Neural progenitor cell (in vitro differentiated cells): Measurements from ENCODE around the gene GDPD3. TPM values are rescaled to one million over a fixed set of nuclear protein-coding genes. Genes with fewer than 3 reads are reported as not detected.

ENCODE experiments used
- DNase-seq: peaks from one replicate; pipeline ENCODE4 v3.0.0-alpha.2; 2016; ENCODE audit warnings: low spot score
- H2AFZ ChIP-seq: fragments of 200-600 bp; sonication (generic); replicated peaks from 2 replicates; pipeline ENCODE4 v1.6.1; 2016; ENCODE audit warnings: antibody characterized with exemption
- H3F3A ChIP-seq: fragments of 200-600 bp; sonication (generic); 2 replicates; pipeline ENCODE4 v1.6.1; 2016; ENCODE audit warnings: antibody characterized with exemption, low read depth
- H3K27ac ChIP-seq: fragments of 200-600 bp; sonication (generic); 2 replicates; pipeline ENCODE4 v1.5.1; 2016; ENCODE audit warnings: mild to moderate bottlenecking
- H3K27me3 ChIP-seq: fragments of 200-600 bp; sonication (generic); 2 replicates; pipeline ENCODE4 v1.6.1; 2016; ENCODE audit warnings: mild to moderate bottlenecking, moderate library complexity
- H3K36me3 ChIP-seq: fragments of 200-600 bp; sonication (generic); 2 replicates; pipeline ENCODE4 v1.5.1; 2016
- H3K4me1 ChIP-seq: fragments of 200-600 bp; sonication (generic); 2 replicates; pipeline ENCODE4 v1.6.1; 2016; ENCODE audit warnings: mixed run types
- H3K4me2 ChIP-seq: fragments of 200-600 bp; sonication (generic); 2 replicates; pipeline ENCODE4 v1.6.1; 2016
- H3K4me3 ChIP-seq: fragments of 200-600 bp; sonication (generic); 2 replicates; pipeline ENCODE4 v1.5.1; 2016
- H3K79me2 ChIP-seq: fragments of 200-600 bp; sonication (generic); 2 replicates; pipeline ENCODE4 v1.6.1; 2016; ENCODE audit warnings: low read depth
- H3K9ac ChIP-seq: fragments of 200-600 bp; sonication (generic); 2 replicates; pipeline ENCODE4 v1.6.1; 2016
- H3K9me3 ChIP-seq: fragments of 200-600 bp; sonication (generic); 2 replicates; pipeline ENCODE4 v1.5.1; 2016; ENCODE audit warnings: low read depth
- H4K20me1 ChIP-seq: fragments of 200-600 bp; sonication (generic); 2 replicates; pipeline ENCODE4 v1.6.1; 2016; ENCODE audit warnings: low read depth
- H3K27ac Mint-ChIP-seq: 3 replicates; pipeline ENCODE4 v1.8.0; 2021; ENCODE audit warnings: mixed read lengths
- H3K27me3 Mint-ChIP-seq: 2 replicates; pipeline ENCODE4 v1.8.0; 2022; ENCODE audit warnings: low read depth, mild to moderate bottlenecking, inconsistent platforms, moderate library complexity, mixed read lengths; ENCODE audit not compliant: insufficient read depth
- H3K36me3 Mint-ChIP-seq: 3 replicates; pipeline ENCODE4 v1.8.0; 2021; ENCODE audit warnings: mixed read lengths
- H3K4me1 Mint-ChIP-seq: 3 replicates; pipeline ENCODE4 v1.8.0; 2021; ENCODE audit warnings: mixed read lengths
- H3K4me3 Mint-ChIP-seq: 3 replicates; pipeline ENCODE4 v1.8.0; 2021; ENCODE audit warnings: mild to moderate bottlenecking, moderate library complexity, mixed read lengths
- H3K9me3 Mint-ChIP-seq: 3 replicates; pipeline ENCODE4 v1.8.0; 2020; ENCODE audit warnings: mixed read lengths
- CTCF ChIP-seq: fragments of 200-600 bp; sonication (generic); IDR thresholded peaks from 2 replicates; pipeline ENCODE4 v1.5.1; 2017; ENCODE audit warnings: antibody characterized with exemption, mild to moderate bottlenecking
- EZH2 ChIP-seq: fragments of 200-600 bp; sonication (generic); IDR thresholded peaks from 2 replicates; pipeline ENCODE4 v1.6.1; 2017; ENCODE audit warnings: antibody characterized with exemption, mild to moderate bottlenecking, moderate library complexity
- EZH2phosphoT487 ChIP-seq: fragments of 200-600 bp; sonication (generic); IDR thresholded peaks from 2 replicates; pipeline ENCODE4 v1.6.1; 2017; ENCODE audit warnings: antibody characterized with exemption
- total RNA-seq: library from RNA; depleted of rRNA; stranded (reverse); fragments of >200 nt; gene quantifications from 2 replicates; pipeline ENCODE4 v1.2.3, GENCODE V29; 2015; ENCODE audit warnings: low replicate concordance

GDPD3 gene
- total RNA-seq, 1 donor from 2014 or later: 0.13 TPM

DNA sequence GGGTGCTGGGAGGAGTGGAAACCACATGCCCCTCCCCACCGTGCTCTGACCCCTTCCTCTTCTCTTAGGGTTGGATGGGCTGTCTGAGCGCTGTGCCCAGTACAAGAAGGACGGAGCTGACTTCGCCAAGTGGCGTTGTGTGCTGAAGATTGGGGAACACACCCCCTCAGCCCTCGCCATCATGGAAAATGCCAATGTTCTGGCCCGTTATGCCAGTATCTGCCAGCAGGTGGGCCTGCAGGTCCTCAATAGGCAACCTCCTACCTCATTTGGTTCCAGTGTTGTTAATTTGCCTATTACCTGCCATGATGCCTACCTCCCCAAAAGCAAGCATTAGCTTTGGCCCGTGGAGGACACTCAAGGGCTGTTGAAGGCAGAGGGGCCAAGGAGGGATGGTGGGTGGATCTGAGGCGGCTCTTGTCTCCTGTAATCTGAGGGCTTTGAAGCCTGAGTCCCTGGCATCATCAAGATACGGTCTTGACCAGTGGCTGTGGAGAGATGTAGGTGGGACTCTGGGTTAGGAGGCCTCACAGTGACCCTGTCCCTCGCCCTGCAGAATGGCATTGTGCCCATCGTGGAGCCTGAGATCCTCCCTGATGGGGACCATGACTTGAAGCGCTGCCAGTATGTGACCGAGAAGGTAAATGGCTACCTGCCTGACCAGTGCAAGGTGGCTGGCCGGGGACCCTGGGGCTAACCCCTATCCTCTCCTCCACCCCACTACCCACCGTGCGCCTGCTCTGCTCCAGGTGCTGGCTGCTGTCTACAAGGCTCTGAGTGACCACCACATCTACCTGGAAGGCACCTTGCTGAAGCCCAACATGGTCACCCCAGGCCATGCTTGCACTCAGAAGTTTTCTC is 44.4 kb downstream of the GDPD3 start:
- Histone ChIP-seq H3K4me2 (no peak overlapping the region), H3K4me3 (no peak overlapping the region), H2AFZ (no peak overlapping the region), H3K36me3 (peaks cover 13% of the 10 kb centered on the region), H3K9ac (no peak overlapping the region), H3F3A (peaks cover 69% of the 10 kb centered on the region), H4K20me1 (peaks cover 54% of the 10 kb centered on the region), H3K9me3 (no peaks in the 10 kb centered on the region), H3K79me2 (peaks cover 56% of the 10 kb centered on the region), H3K27ac (no peak overlapping the region), H3K4me1 (peaks cover 17% of the 10 kb centered on the region), H3K27me3 (no peaks in the 10 kb centered on the region)
- DNase-seq: peak; percentile 39
- Mint-ChIP-seq H3K36me3 (peaks cover 37% of the 10 kb centered on the region), H3K4me1 (peaks cover 33% of the 10 kb centered on the region), H3K27me3 (peaks cover 6% of the 10 kb centered on the region), H3K27ac (no peak overlapping the region), H3K9me3 (no peaks in the 10 kb centered on the region), H3K4me3 (peak overlapping the region; percentile 72)
- TF ChIP-seq CTCF (peak; percentile 41), EZH2 (no peak)

DNA sequence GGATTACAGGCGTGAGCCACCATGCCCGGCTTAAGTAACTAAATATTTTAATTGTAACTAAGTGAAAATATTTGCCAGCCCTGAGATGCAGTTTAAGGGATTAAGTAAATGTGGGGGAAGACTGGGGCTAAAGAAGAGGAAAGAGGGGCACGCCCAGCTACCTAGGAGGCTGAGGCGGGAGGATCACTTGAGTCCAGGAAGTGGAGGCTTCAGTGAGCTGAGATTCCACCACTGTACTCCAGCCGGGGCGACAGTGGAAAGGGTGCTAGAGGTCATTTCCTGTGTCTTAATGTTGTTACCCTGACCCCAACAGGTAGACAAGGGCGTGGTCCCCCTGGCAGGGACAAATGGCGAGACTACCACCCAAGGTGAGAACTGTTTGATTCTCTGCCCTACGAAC is 45.0 kb downstream of the GDPD3 start:
- H3K36me3 Mint-ChIP-seq: peaks cover 37% of the 10 kb centered on the region
- H3K27ac Mint-ChIP-seq: no peak overlapping the region
- H3F3A ChIP-seq: peaks cover 70% of the 10 kb centered on the region
- H4K20me1 ChIP-seq: peaks cover 54% of the 10 kb centered on the region
- TF ChIP-seq CTCF (no peak), EZH2 (no peak), EZH2phosphoT487 (no peak)
- H3K4me3 Mint-ChIP-seq: peak overlapping the region; percentile 72
- H3K4me3 ChIP-seq: no peak overlapping the region
- H3K9me3 ChIP-seq: no peaks in the 10 kb centered on the region
- no peak for DNase-seq
- H3K79me2 ChIP-seq: peaks cover 60% of the 10 kb centered on the region
- no peaks in the 10 kb centered on the region for H3K9me3 Mint-ChIP-seq
- no peak overlapping the region for H3K9ac ChIP-seq
- peaks cover 6% of the 10 kb centered on the region for H3K27me3 Mint-ChIP-seq
- H3K4me1 Mint-ChIP-seq: peaks cover 40% of the 10 kb centered on the region
- H3K4me2 ChIP-seq: no peak overlapping the region
- H3K27ac ChIP-seq: no peak overlapping the region
- no peak overlapping the region for H2AFZ ChIP-seq
- H3K36me3 ChIP-seq: peaks cover 13% of the 10 kb centered on the region
- no peaks in the 10 kb centered on the region for H3K27me3 ChIP-seq
- H3K4me1 ChIP-seq: peaks cover 24% of the 10 kb centered on the region

DNA sequence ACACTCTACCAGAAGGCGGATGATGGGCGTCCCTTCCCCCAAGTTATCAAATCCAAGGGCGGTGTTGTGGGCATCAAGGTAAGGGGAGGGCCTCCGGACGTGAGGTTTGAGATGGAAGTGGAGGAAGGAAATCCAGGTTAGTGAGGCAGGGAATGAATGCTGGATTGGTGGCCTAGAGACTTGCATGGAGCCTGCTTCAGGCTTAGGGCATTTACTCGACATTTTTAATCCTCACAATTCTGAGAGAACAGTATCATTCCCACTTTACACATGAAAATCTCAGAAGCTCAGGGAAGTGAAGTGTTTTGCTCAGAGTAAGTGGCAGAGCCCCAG is 45.8 kb downstream of the GDPD3 start:
- no peak overlapping the region for H3K27ac ChIP-seq
- H3K4me3 Mint-ChIP-seq: peak overlapping the region; percentile 96
- H3K9ac ChIP-seq: no peak overlapping the region
- peaks cover 65% of the 10 kb centered on the region for H3K79me2 ChIP-seq
- peaks cover 43% of the 10 kb centered on the region for H3K4me1 Mint-ChIP-seq
- H3K9me3 Mint-ChIP-seq: no peaks in the 10 kb centered on the region
- peaks cover 6% of the 10 kb centered on the region for H3K27me3 Mint-ChIP-seq
- H3K27me3 ChIP-seq: no peaks in the 10 kb centered on the region
- peaks cover 69% of the 10 kb centered on the region for H3F3A ChIP-seq
- peaks cover 37% of the 10 kb centered on the region for H3K36me3 Mint-ChIP-seq
- H3K27ac Mint-ChIP-seq: no peak overlapping the region
- no peak overlapping the region for H2AFZ ChIP-seq
- H3K4me2 ChIP-seq: peak overlapping the region; percentile 86
- H3K9me3 ChIP-seq: no peaks in the 10 kb centered on the region
- no peak for TF ChIP-seq EZH2phosphoT487
- TF ChIP-seq CTCF: no peak
- TF ChIP-seq EZH2: no peak
- peaks cover 13% of the 10 kb centered on the region for H3K36me3 ChIP-seq
- H4K20me1 ChIP-seq: peaks cover 54% of the 10 kb centered on the region
- H3K4me1 ChIP-seq: peaks cover 27% of the 10 kb centered on the region
- DNase-seq: no peak
- peak overlapping the region; percentile 92 for H3K4me3 ChIP-seq
